Parathyroid adenoma (tissue), 2 donors: ENCODE measurements around the gene PAMR1.

Experiments
- H2AFZ ChIP-seq: fragments of 300-600 bp; sonication (generic); one replicate; pipeline ENCODE4 v1.7.0; 2017; ENCODE audit warnings: antibody characterized with exemption, mild to moderate bottlenecking
- H3K27ac ChIP-seq: fragments of 300-600 bp; sonication (generic); one replicate; pipeline ENCODE4 v1.7.0; 2017
- H3K27me3 ChIP-seq: fragments of 300-600 bp; sonication (generic); one replicate; pipeline ENCODE4 v1.7.0; 2017; ENCODE audit warnings: low read length; ENCODE audit not compliant: control insufficient read depth, insufficient read depth
- H3K36me3 ChIP-seq: fragments of 300-600 bp; sonication (generic); one replicate; pipeline ENCODE4 v1.7.0; 2017; ENCODE audit warnings: low read length; ENCODE audit not compliant: control insufficient read depth, insufficient read depth
- H3K4me1 ChIP-seq: fragments of 300-600 bp; sonication (generic); one replicate; pipeline ENCODE4 v1.7.0; 2017; ENCODE audit warnings: control low read depth
- H3K4me2 ChIP-seq: fragments of 300-600 bp; sonication (generic); one replicate; pipeline ENCODE4 v1.7.0; 2017; ENCODE audit warnings: low read length
- H3K4me3 ChIP-seq: fragments of 300-600 bp; sonication (generic); one replicate; pipeline ENCODE4 v1.7.0; 2017; ENCODE audit warnings: low read depth, low read length
- H3K79me2 ChIP-seq: fragments of 300-600 bp; sonication (generic); one replicate; pipeline ENCODE4 v1.7.0; 2017; ENCODE audit warnings: control low read depth
- H3K9ac ChIP-seq: fragments of 300-600 bp; sonication (generic); one replicate; pipeline ENCODE4 v1.7.0; 2017; ENCODE audit warnings: mild to moderate bottlenecking
- H3K9me3 ChIP-seq: fragments of 300-600 bp; sonication (generic); one replicate; pipeline ENCODE4 v1.7.0; 2017; ENCODE audit warnings: low read length; ENCODE audit not compliant: control insufficient read depth
- CTCF ChIP-seq: fragments of 300-600 bp; sonication (generic); IDR thresholded peaks from one replicate; pipeline ENCODE4 v1.7.0; 2017; ENCODE audit warnings: antibody characterized with exemption, mild to moderate bottlenecking
- donor health status: primary hyperparathyroidism.

The PAMR1 gene

GRCh38 chr11:35520376-35520775, 5.0 kb downstream of the PAMR1 start:
- no peak for TF ChIP-seq CTCF
- Histone ChIP-seq H3K27ac (no peak overlapping the region), H3K79me2 (no peaks in the 10 kb centered on the region), H2AFZ (no peak overlapping the region), H3K4me2 (no peak overlapping the region), H3K9ac (no peak overlapping the region), H3K4me3 (no peak overlapping the region), H3K27me3 (no peaks in the 10 kb centered on the region), H3K36me3 (no peaks in the 10 kb centered on the region), H3K9me3 (no peaks in the 10 kb centered on the region), H3K4me1 (no peaks in the 10 kb centered on the region)

GRCh38 chr11:35518766-35519165, 6.7 kb downstream of the PAMR1 start:
- no peak for TF ChIP-seq CTCF
- Histone ChIP-seq H3K4me3 (no peak overlapping the region), H3K36me3 (no peaks in the 10 kb centered on the region), H2AFZ (no peak overlapping the region), H3K27ac (no peak overlapping the region), H3K27me3 (no peaks in the 10 kb centered on the region), H3K4me2 (no peak overlapping the region), H3K4me1 (no peaks in the 10 kb centered on the region), H3K9me3 (no peaks in the 10 kb centered on the region), H3K9ac (no peak overlapping the region), H3K79me2 (no peaks in the 10 kb centered on the region)

- H3K9ac ChIP-seq: no peak overlapping the region
- H3K4me1 ChIP-seq: no peaks in the 10 kb centered on the region
- H3K9me3 ChIP-seq: no peaks in the 10 kb centered on the region
- H2AFZ ChIP-seq: no peak overlapping the region
- no peak overlapping the region for H3K4me3 ChIP-seq
- no peaks in the 10 kb centered on the region for H3K36me3 ChIP-seq
- no peak for TF ChIP-seq CTCF
- no peaks in the 10 kb centered on the region for H3K79me2 ChIP-seq
- no peak overlapping the region for H3K27ac ChIP-seq
- no peak overlapping the region for H3K4me2 ChIP-seq
- H3K27me3 ChIP-seq: no peaks in the 10 kb centered on the region
Observed at GRCh38 chr11:35517481-35517880, 7.9 kb downstream of the PAMR1 start.

- H3K9me3 ChIP-seq: no peaks in the 10 kb centered on the region
- H3K4me1 ChIP-seq: no peaks in the 10 kb centered on the region
- no peak overlapping the region for H3K4me2 ChIP-seq
- H3K36me3 ChIP-seq: no peaks in the 10 kb centered on the region
- no peaks in the 10 kb centered on the region for H3K27me3 ChIP-seq
- no peak overlapping the region for H3K4me3 ChIP-seq
- H2AFZ ChIP-seq: no peak overlapping the region
- no peak overlapping the region for H3K27ac ChIP-seq
- no peak for TF ChIP-seq CTCF
- H3K79me2 ChIP-seq: no peaks in the 10 kb centered on the region
- no peak overlapping the region for H3K9ac ChIP-seq
Observed at GRCh38 chr11:35516403-35516802, 9.0 kb downstream of the PAMR1 start.

GRCh38 chr11:35515224-35515623, 10.2 kb downstream of the PAMR1 start:
- Histone ChIP-seq H3K4me2 (no peak overlapping the region), H3K79me2 (no peaks in the 10 kb centered on the region), H3K36me3 (no peaks in the 10 kb centered on the region), H3K4me1 (no peaks in the 10 kb centered on the region), H3K9ac (no peak overlapping the region), H3K27ac (no peak overlapping the region), H3K27me3 (no peaks in the 10 kb centered on the region), H3K4me3 (no peak overlapping the region), H2AFZ (no peak overlapping the region), H3K9me3 (no peaks in the 10 kb centered on the region)
- TF ChIP-seq CTCF: no peak
